AG04449 (cell line): Measurements from ENCODE around the gene KXD1.
"Not testable (repeated sequence)": the region's sequence is repeated elsewhere in the genome, so short reads cannot be mapped to it uniquely, and the experiment has no call there.

Experiments used
- CTCF ChIA-PET: fragments of 350-600 bp; formaldehyde crosslinking; extraction: SDS; loops from one replicate; lab custom pipeline; 2021; ENCODE audit warnings: antibody characterized with exemption; lab: Yijun Ruan, JAX
- POLR2A ChIA-PET: fragments of 400-600, 350-600 bp; formaldehyde crosslinking; extraction: SDS; loops from one replicate; lab custom pipeline; 2020; ENCODE audit warnings: antibody characterized with exemption, inconsistent platforms; lab: Yijun Ruan, JAX
- DNase-seq: peaks from one replicate; pipeline ENCODE4 v3.0.0-alpha.2; 2010; ENCODE audit warnings: low read depth, low spot score
- H3K4me3 ChIP-seq: 2 replicates; pipeline ENCODE4 v1.5.1; 2011; ENCODE audit warnings: low read depth, mild to moderate bottlenecking, control low read depth, low read length
- CTCF ChIP-seq: IDR thresholded peaks from one replicate; pipeline ENCODE4 v1.5.1; 2011; ENCODE audit warnings: mild to moderate bottlenecking, moderate library complexity, low read length, control low read depth, inconsistent platforms; ENCODE audit not compliant: insufficient read depth; ENCODE audit errors: missing control alignments

The KXD1 gene

GRCh38 chr19:18521692-18522123 is 36.0 kb upstream of the KXD1 start, which contains the start of gene ELL:
TSS of gene ELL (minus strand) at chr19:18522070. CDS start at chr19:18522055, 15 bp downstream.
- DNase-seq, result no peak
- H3K4me3 ChIP-seq, result peak within 1 kb of the TSS; percentile 97
- TF ChIP-seq CTCF, result no peak
- CTCF ChIA-PET, result interaction anchor here (0.6 to 4.9 kb wide), 11 partner anchors 9 to 444 kb away, joined by 3 to 42 read pairs (median 8); partner anchors contain the start of gene REX1BD
- POLR2A ChIA-PET, result interaction anchor here (0.7 to 1.8 kb wide), 4 partner anchors 36 to 136 kb away, joined by 3 to 8 read pairs (median 3); partner anchors contain the start of gene GDF15

DNA sequence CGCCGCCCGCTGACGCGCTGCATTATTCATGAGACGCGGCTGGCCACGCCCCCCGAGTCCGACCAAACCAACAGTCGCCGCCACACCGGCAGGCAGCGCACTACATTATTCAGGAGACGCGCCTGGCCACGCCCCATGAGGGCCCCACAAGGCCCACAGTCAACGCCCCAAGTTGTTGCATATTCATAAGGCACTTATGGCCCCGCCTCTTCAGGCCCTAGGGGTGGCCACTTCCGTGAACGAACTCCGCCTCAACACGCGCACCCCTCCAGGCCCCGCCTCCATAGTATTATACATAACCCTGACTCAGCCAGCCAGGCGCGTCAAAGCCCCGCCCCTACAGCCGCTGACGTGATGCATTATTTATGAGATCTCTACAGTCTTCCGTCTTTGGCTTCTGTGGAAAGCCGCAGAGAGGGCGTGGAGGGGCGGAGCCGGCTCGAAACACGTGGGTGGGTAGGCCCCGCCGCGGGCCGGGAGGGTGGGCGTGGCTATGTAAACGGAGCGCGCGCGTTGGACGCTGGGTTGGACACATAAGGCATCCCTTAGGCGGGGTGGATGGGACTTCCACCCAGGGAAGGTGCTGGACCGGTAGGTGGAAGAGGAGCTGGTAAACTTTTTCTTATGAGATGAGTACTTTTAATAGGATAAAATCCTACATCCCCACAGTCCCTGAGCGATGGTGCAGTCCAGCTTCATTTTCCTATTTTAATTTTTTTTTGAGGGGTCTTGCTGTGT is 35.4 kb upstream of the KXD1 start:
- DNase-seq, result peak; percentile 99
- ChIA-PET POLR2A (interaction anchor here (0.6 to 1.8 kb wide), 3 partner anchors 8 to 37 kb away, joined by 4 to 8 read pairs (median 5); no protein-coding TSS in a partner anchor), CTCF (interaction anchor here (0.6 to 4.9 kb wide), 8 partner anchors 14 to 325 kb away, joined by 3 to 42 read pairs (median 6); partner anchors contain the start of gene REX1BD)
- peak overlapping the region; percentile 97 for H3K4me3 ChIP-seq
- peak; percentile 31 for TF ChIP-seq CTCF

GRCh38 chr19:18522862-18523440 is 34.7 kb upstream of the KXD1 start:
- peak overlapping the region; percentile 36 for H3K4me3 ChIP-seq
- ChIA-PET CTCF (interaction anchor here (0.9 to 4.9 kb wide), 5 partner anchors 16 to 324 kb away, joined by 3 to 42 read pairs (median 8); no protein-coding TSS in a partner anchor), POLR2A (interaction anchor here (0.6 to 1.8 kb wide), 3 partner anchors 8 to 36 kb away, joined by 4 to 8 read pairs (median 5); no protein-coding TSS in a partner anchor)
- not testable (repeated sequence) for DNase-seq

DNA sequence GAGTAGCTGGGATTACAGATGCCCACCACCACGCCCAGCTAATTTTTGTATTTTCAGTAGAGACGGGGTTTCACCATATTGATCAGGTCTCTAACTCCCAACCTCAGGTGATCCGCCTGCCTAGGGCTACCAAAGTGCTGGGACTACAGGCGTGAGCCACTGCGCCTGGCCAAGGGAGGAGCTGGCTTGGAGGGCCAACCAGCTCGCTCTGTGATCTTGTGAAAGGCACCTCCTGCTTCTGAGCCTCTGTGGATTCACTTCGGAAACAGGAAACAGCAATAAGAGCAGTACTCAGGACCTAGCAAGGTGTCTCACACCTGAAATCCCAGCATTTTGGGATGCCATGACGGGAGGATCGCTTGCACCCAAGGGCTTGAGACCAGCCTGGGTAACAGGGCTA is 33.8 kb upstream of the KXD1 start:
- no peak for TF ChIP-seq CTCF
- H3K4me3 ChIP-seq, result no peak overlapping the region
- ChIA-PET CTCF (interaction anchor here (0.8 to 4.9 kb wide), 5 partner anchors 14 to 323 kb away, joined by 3 to 42 read pairs (median 3); partner anchors contain the start of gene REX1BD), POLR2A (interaction anchor here (0.6 to 1.6 kb wide), 2 partner anchors 8 to 15 kb away, joined by 3 to 5 read pairs; no protein-coding TSS in a partner anchor)
- no peak for DNase-seq

- DNase-seq, result no peak
- ChIA-PET POLR2A (interaction anchor here (0.6 kb wide), 1 partner anchor 11 kb away, joined by 3 read pairs; no protein-coding TSS in a partner anchor), CTCF (interaction anchor here (0.8 kb wide), 1 partner anchor 61 kb away, joined by 4 read pairs; no protein-coding TSS in a partner anchor)
- no peak overlapping the region for H3K4me3 ChIP-seq
- TF ChIP-seq CTCF, result no peak
These were observed 31.4 kb upstream of the KXD1 start for GRCh38 chr19:18526316-18526715.

DNA sequence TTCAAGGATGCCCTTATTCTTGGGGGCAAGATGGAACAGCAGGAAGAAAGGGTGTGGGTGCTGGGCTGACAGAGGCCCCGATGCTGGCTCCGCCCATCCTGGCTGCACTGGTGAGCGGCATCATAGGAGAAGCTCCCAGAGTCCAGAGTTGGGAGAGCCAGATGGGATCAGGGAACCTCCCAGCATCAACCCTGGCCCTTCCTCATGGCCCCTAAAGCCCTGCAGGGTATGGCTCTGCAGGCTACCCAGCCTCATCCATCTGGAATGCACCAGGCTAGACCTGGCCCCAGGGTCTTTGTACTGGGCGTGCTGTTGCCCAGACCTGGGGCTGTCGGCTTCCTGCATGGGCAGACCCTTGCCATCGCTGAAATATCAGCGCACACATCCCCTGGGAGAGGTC is 27.9 kb upstream of the KXD1 start:
- no peak overlapping the region for H3K4me3 ChIP-seq
- CTCF ChIA-PET, result interaction anchor here (0.8 to 1.1 kb wide), 2 partner anchors 60 to 317 kb away, joined by 3 to 4 read pairs; no protein-coding TSS in a partner anchor
- POLR2A ChIA-PET, result no interaction called here
- DNase-seq, result no peak
- no peak for TF ChIP-seq CTCF
